Keratinocyte (primary cell): ENCODE data around the gene PLPP3.

Experiments used
- EZH2 ChIP-seq: IDR thresholded peaks from one replicate; pipeline ENCODE4 v1.6.1; 2012; ENCODE audit warnings: inconsistent platforms, mild to moderate bottlenecking, low read length, moderate library complexity
- TF ChIP-seq, protein P1 (sequence below), 3 experiments: IDR thresholded peaks in 1 of 3; conservative IDR thresholded peaks in 1 of 3; optimal IDR thresholded peaks in 1 of 3; 2 replicates in 2 of 3; 3 replicates in 1 of 3; pipeline versions ENCODE3 to v1.5.1; 2011; ENCODE audit warnings: low read length in 3 of 3, mild to moderate bottlenecking in 3 of 3, moderate library complexity in 2 of 3, control low read depth in 1 of 3, inconsistent platforms in 1 of 3; ENCODE audit not compliant: insufficient read depth in 2 of 3; ENCODE audit errors: extremely low read depth in 1 of 3

- TF ChIP-seq, protein P1, sequence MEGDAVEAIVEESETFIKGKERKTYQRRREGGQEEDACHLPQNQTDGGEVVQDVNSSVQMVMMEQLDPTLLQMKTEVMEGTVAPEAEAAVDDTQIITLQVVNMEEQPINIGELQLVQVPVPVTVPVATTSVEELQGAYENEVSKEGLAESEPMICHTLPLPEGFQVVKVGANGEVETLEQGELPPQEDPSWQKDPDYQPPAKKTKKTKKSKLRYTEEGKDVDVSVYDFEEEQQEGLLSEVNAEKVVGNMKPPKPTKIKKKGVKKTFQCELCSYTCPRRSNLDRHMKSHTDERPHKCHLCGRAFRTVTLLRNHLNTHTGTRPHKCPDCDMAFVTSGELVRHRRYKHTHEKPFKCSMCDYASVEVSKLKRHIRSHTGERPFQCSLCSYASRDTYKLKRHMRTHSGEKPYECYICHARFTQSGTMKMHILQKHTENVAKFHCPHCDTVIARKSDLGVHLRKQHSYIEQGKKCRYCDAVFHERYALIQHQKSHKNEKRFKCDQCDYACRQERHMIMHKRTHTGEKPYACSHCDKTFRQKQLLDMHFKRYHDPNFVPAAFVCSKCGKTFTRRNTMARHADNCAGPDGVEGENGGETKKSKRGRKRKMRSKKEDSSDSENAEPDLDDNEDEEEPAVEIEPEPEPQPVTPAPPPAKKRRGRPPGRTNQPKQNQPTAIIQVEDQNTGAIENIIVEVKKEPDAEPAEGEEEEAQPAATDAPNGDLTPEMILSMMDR (optimal IDR thresholded peaks at IDR 0.05 in 1 of 3, IDR thresholded peaks at IDR 0.05 in 1 of 3, conservative IDR thresholded peaks at IDR 0.05 in 1 of 3; ENCODE audit: extremely low read depth in 1 of 3, insufficient read depth in 2 of 3, low read length in 3 of 3) = no peak
- TF ChIP-seq EZH2 = no peak
These were observed 70.8 kb downstream of the PLPP3 start for GRCh38 chr1:56508523-56508983.
